K562 (cell line): Measurements from ENCODE around the gene BLZF1. TPM values are rescaled to one million over a fixed set of nuclear protein-coding genes. Genes with fewer than 3 reads are reported as not detected.

Experiments
- ARID1B ChIP-seq: fragments of 450-650 bp; IDR thresholded peaks from 2 replicates; pipeline ENCODE4 v1.6.1; 2016; ENCODE audit warnings: antibody characterized with exemption, mild to moderate bottlenecking, inconsistent platforms
- CAMTA2 ChIP-seq: fragments of 250-450 bp; sonication (Bioruptor Pico); conservative IDR thresholded peaks from 2 replicates; pipeline ENCODE4 v1.5.1; 2022
- CGGBP1 ChIP-seq: fragments of 250-450 bp; sonication (Bioruptor Pico); IDR thresholded peaks from 2 replicates; pipeline ENCODE4 v1.9.0; 2021; ENCODE audit warnings: mild to moderate bottlenecking
- CHD2 ChIP-seq: IDR thresholded peaks from 2 replicates; pipeline ENCODE4 v1.6.1; 2011; ENCODE audit warnings: low read depth, low read length
- ESRRB ChIP-seq: fragments of 250-450 bp; sonication (Bioruptor Pico); IDR thresholded peaks from 2 replicates; pipeline ENCODE4 v1.5.0; 2020; ENCODE audit warnings: mild to moderate bottlenecking, moderate library complexity, borderline replicate concordance
- EWSR1 ChIP-seq: fragments of 450-650 bp; IDR thresholded peaks from 2 replicates; pipeline ENCODE4 v1.6.1; 2018; ENCODE audit warnings: borderline replicate concordance, mild to moderate bottlenecking, low read depth, moderate library complexity; ENCODE audit not compliant: partially characterized antibody
- FOXP4 ChIP-seq: sonication (generic); formaldehyde crosslinking; IDR thresholded peaks from 2 replicates; pipeline ENCODE4 v1.8.0; 2022; ENCODE audit warnings: mild to moderate bottlenecking, missing genetic modification reagents, borderline replicate concordance
- GABPB1 ChIP-seq: sonication (generic); formaldehyde crosslinking; IDR thresholded peaks from 2 replicates; pipeline ENCODE4 v1.8.0; 2022; ENCODE audit warnings: mild to moderate bottlenecking, missing genetic modification reagents
- HDAC8 ChIP-seq: fragments of 450-650 bp; IDR thresholded peaks from 2 replicates; pipeline ENCODE4 v1.6.1; 2016; ENCODE audit warnings: mild to moderate bottlenecking, missing genetic modification characterization, moderate library complexity, missing compliant biosample characterization
- HMBOX1 ChIP-seq: sonication (generic); IDR thresholded peaks from 2 replicates; pipeline ENCODE4 v1.6.1; 2016
- KLF10 ChIP-seq: fragments of 250-450 bp; sonication (Bioruptor Pico); IDR thresholded peaks from 2 replicates; pipeline ENCODE4 v1.6.1; 2021; ENCODE audit warnings: matching md5 sums
- RBM34 ChIP-seq: fragments of 200-400 bp; formaldehyde crosslinking; IDR thresholded peaks from 2 replicates; pipeline ENCODE4 v1.6.1; 2018; ENCODE audit warnings: low read length, borderline replicate concordance; ENCODE audit not compliant: insufficient read depth
- SMAD2 ChIP-seq: fragments of 150-350 bp; IDR thresholded peaks from 2 replicates; pipeline ENCODE4 v1.6.1; 2014; ENCODE audit warnings: low read depth, mild to moderate bottlenecking, low read length
- ZNF75A ChIP-seq: fragments of 450-650 bp; formaldehyde crosslinking; IDR thresholded peaks from 2 replicates; pipeline ENCODE4 v1.4.0; 2020; ENCODE audit warnings: mild to moderate bottlenecking
- polyA plus RNA-seq, 8 experiments: library from polyadenylated mRNA; depleted of rRNA in 4 of 8; stranded (reverse) in 5 of 8; unstranded in 3 of 8; fragments of >200 nt; fragmentation: Nextera tagmentation in 2 of 8; fragmentation: Illumina TruSeq in 1 of 8; extraction: Ambion mirVana in 2 of 8; extraction: Trizol in 1 of 8; gene quantifications; 2 replicates each; pipeline versions ENCODE4 v1.2.1 to v1.2.3, GENCODE V29; 2011 to 2014; ENCODE audit warnings: inconsistent platforms in 1 of 8, missing spikeins in 1 of 8
- total RNA-seq, 7 experiments: library from RNA; depleted of rRNA in 6 of 7; stranded (reverse); fragments of >200 nt in 6 of 7; fragmentation: Illumina TruSeq in 2 of 7; extraction: Trizol in 2 of 7; gene quantifications; 2 replicates each; pipeline versions ENCODE4 v1.2.1 to v1.2.3, GENCODE V29; 2011 to 2021; ENCODE audit warnings: low replicate concordance in 1 of 7

Gene BLZF1
- total and polyA plus RNA-seq, 9 of the 15 experiments (the other 6 are each of a cell fraction or from before 2014, with no cell fraction given), result 20.5 to 32.8 (median 25.3) TPM

- TF ChIP-seq GABPB1, result no peak
- TF ChIP-seq CGGBP1 (CRISPR knock-in tag), result no peak
- TF ChIP-seq EWSR1, result no peak
- TF ChIP-seq ZNF75A (CRISPR knock-in tag), result no peak
- TF ChIP-seq SMAD2, result no peak
- 0 out of 2 replicates have a peak, but pooled peaks have one; percentile 59 for TF ChIP-seq HMBOX1
- TF ChIP-seq HDAC8 (tag), result no peak
- no peak for TF ChIP-seq CAMTA2
- TF ChIP-seq KLF10 (CRISPR knock-in tag), result no peak
- no peak for TF ChIP-seq FOXP4 (CRISPR knock-in tag)
- TF ChIP-seq CHD2, result no peak
- TF ChIP-seq RBM34, result no peak
- no peak for TF ChIP-seq ESRRB (CRISPR knock-in tag)
- TF ChIP-seq ARID1B, result peak; percentile 78
- TF ChIP-seq, all 486 proteins: peak for 35
Observed at GRCh38 chr1:169327875-169328274, 40.1 kb upstream of the BLZF1 start (continued).
